Fibroblast of lung (primary cell): ENCODE results near the gene CYP27A1. TPM values are rescaled to one million over a fixed set of nuclear protein-coding genes. Genes with fewer than 3 reads are reported as not detected.

Experiments used
- DNase-seq, 2 donors: peaks; one replicate each; pipeline versions ENCODE4 v3.0.0 to v3.0.0-alpha.2; 2010; ENCODE audit warnings: low read depth in 2 of 2
- H2AFZ ChIP-seq: 2 replicates; pipeline ENCODE4 v1.5.1; 2012; ENCODE audit warnings: low read length, control low read depth, inconsistent platforms
- H3K27ac ChIP-seq: 2 replicates; pipeline ENCODE4 v1.5.1; 2011; ENCODE audit warnings: low read length, control low read depth; ENCODE audit not compliant: insufficient read depth
- H3K27me3 ChIP-seq: 2 replicates; pipeline ENCODE4 v1.5.1; 2011; ENCODE audit warnings: mild to moderate bottlenecking, low read length; ENCODE audit not compliant: control insufficient read depth, insufficient read depth
- H3K36me3 ChIP-seq: 2 replicates; pipeline ENCODE4 v1.5.1; 2011; ENCODE audit warnings: low read length; ENCODE audit not compliant: control insufficient read depth, insufficient read depth
- H3K4me1 ChIP-seq: 2 replicates; pipeline ENCODE4 v1.5.1; 2011; ENCODE audit warnings: low read length; ENCODE audit not compliant: control insufficient read depth, insufficient read depth; ENCODE audit errors: extremely low read depth
- H3K4me2 ChIP-seq: 2 replicates; pipeline ENCODE4 v1.5.1; 2011; ENCODE audit warnings: low read length, control low read depth; ENCODE audit not compliant: insufficient read depth; ENCODE audit errors: extremely low read depth
- H3K4me3 ChIP-seq, 4 experiments: fragments of 200-600 bp in 1 of 4; sonication (generic) in 1 of 4; replicated peaks in 1 of 4; 2 replicates each; pipeline ENCODE4 v1.5.1; 2011 to 2016; ENCODE audit warnings: low read length in 4 of 4, low read depth in 3 of 4, mild to moderate bottlenecking in 3 of 4, control low read depth in 2 of 4, inconsistent platforms in 1 of 4, mixed read lengths in 1 of 4; ENCODE audit not compliant: insufficient read depth in 1 of 4; ENCODE audit errors: control extremely low read depth in 1 of 4
- H3K79me2 ChIP-seq: 2 replicates; pipeline ENCODE4 v1.5.1; 2012; ENCODE audit warnings: mild to moderate bottlenecking, low read length, inconsistent platforms; ENCODE audit not compliant: control insufficient read depth, insufficient read depth
- H3K9ac ChIP-seq: 2 replicates; pipeline ENCODE4 v1.5.1; 2011; ENCODE audit warnings: mild to moderate bottlenecking, low read length, control low read depth; ENCODE audit not compliant: insufficient read depth
- H3K9me3 ChIP-seq: 2 replicates; pipeline ENCODE4 v1.5.1; 2012; ENCODE audit warnings: low read depth, low read length; ENCODE audit not compliant: control insufficient read depth, insufficient read depth
- H4K20me1 ChIP-seq: 2 replicates; pipeline ENCODE4 v1.5.1; 2011; ENCODE audit warnings: low read length; ENCODE audit not compliant: control insufficient read depth, insufficient read depth; ENCODE audit errors: extremely low read depth
- CTCF ChIP-seq, 2 donors: IDR thresholded peaks in 1 of 2; conservative IDR thresholded peaks in 1 of 2; 1 replicate in 1 of 2; 2 replicates in 1 of 2; pipeline ENCODE4 v1.5.1; 2011 to 2012; ENCODE audit warnings: low read length in 2 of 2, control low read depth in 1 of 2, inconsistent platforms in 1 of 2, low read depth in 1 of 2, mild to moderate bottlenecking in 1 of 2
- EZH2 ChIP-seq: IDR thresholded peaks from 2 replicates; pipeline ENCODE4 v1.5.1; 2012; ENCODE audit warnings: low read length, control low read depth, mild to moderate bottlenecking; ENCODE audit errors: missing control alignments
- polyA plus RNA-seq, 2 donors: library from polyadenylated mRNA; depleted of rRNA in 1 of 2; stranded (reverse) in 1 of 2; unstranded in 1 of 2; fragments of >200 nt; gene quantifications; 2 replicates each; pipeline ENCODE4 v1.2.1, GENCODE V29; 2011 to 2012; ENCODE audit warnings: missing spikeins in 1 of 2
- total RNA-seq: library from RNA; depleted of rRNA; stranded (reverse); fragments of >200 nt; gene quantifications from 2 replicates; pipeline ENCODE4 v1.2.1, GENCODE V29; 2014

Gene CYP27A1
- total and polyA plus RNA-seq, 2 donors (not counting 1 experiment from before 2014, with no cell fraction given), result 12.7 to 53.8 TPM

GRCh38 chr2:218783688-218784087 lies 1.7 kb downstream of the CYP27A1 start:
- DNase-seq, result no peak
- TF ChIP-seq CTCF (conservative IDR thresholded peaks at IDR 0.05 in 1 of 2, IDR thresholded peaks at IDR 0.05 in 1 of 2; ENCODE audit: low read depth in 1 of 2, low read length in 2 of 2), result no peak
- no peak for TF ChIP-seq EZH2
- Histone ChIP-seq H3K4me2 (no peak overlapping the region), H3K27ac (no peak overlapping the region), H2AFZ (no peak overlapping the region), H4K20me1 (no peaks in the 10 kb centered on the region), H3K9me3 (no peaks in the 10 kb centered on the region), H3K4me1 (peaks cover 2% of the 10 kb centered on the region), H3K9ac (no peak overlapping the region), H3K4me3 (peak overlapping the region in 1 of 4 experiments; percentile 20), H3K36me3 (no peaks in the 10 kb centered on the region), H3K79me2 (no peaks in the 10 kb centered on the region), H3K27me3 (peaks cover 2% of the 10 kb centered on the region)

- no peak overlapping the region for H3K9ac ChIP-seq
- no peak overlapping the region for H2AFZ ChIP-seq
- no peaks in the 10 kb centered on the region for H3K36me3 ChIP-seq
- no peaks in the 10 kb centered on the region for H3K79me2 ChIP-seq
- H3K4me3 ChIP-seq, result no peak overlapping the region
- peaks cover 2% of the 10 kb centered on the region for H3K4me1 ChIP-seq
- peaks cover 2% of the 10 kb centered on the region for H3K27me3 ChIP-seq
- no peak for DNase-seq
- no peaks in the 10 kb centered on the region for H4K20me1 ChIP-seq
- no peak overlapping the region for H3K4me2 ChIP-seq
- H3K9me3 ChIP-seq, result no peaks in the 10 kb centered on the region
- no peak overlapping the region for H3K27ac ChIP-seq
- TF ChIP-seq EZH2 (no peak), CTCF (conservative IDR thresholded peaks at IDR 0.05 in 1 of 2, IDR thresholded peaks at IDR 0.05 in 1 of 2; ENCODE audit: low read depth in 1 of 2, low read length in 2 of 2) (no peak)
These were observed 3.2 kb downstream of the CYP27A1 start for GRCh38 chr2:218785103-218785502.

- Histone ChIP-seq H3K36me3 (no peaks in the 10 kb centered on the region), H4K20me1 (no peaks in the 10 kb centered on the region), H3K4me3 (no peak overlapping the region), H3K27ac (no peak overlapping the region), H3K4me1 (peaks cover 1% of the 10 kb centered on the region), H3K9ac (no peak overlapping the region), H2AFZ (no peak overlapping the region), H3K27me3 (peaks cover 4% of the 10 kb centered on the region), H3K9me3 (no peaks in the 10 kb centered on the region), H3K4me2 (no peak overlapping the region), H3K79me2 (no peaks in the 10 kb centered on the region)
- TF ChIP-seq EZH2 (no peak), CTCF (conservative IDR thresholded peaks at IDR 0.05 in 1 of 2, IDR thresholded peaks at IDR 0.05 in 1 of 2; ENCODE audit: low read depth in 1 of 2, low read length in 2 of 2) (no peak)
- DNase-seq, result no peak
These were observed 4.2 kb downstream of the CYP27A1 start for GRCh38 chr2:218786133-218786532.
